Measurements from ENCODE around the gene KRT76. TPM values are rescaled to one million over a fixed set of nuclear protein-coding genes. Genes with fewer than 3 reads are reported as not detected.

Gene KRT76
- not detected for total RNA-seq

DNA sequence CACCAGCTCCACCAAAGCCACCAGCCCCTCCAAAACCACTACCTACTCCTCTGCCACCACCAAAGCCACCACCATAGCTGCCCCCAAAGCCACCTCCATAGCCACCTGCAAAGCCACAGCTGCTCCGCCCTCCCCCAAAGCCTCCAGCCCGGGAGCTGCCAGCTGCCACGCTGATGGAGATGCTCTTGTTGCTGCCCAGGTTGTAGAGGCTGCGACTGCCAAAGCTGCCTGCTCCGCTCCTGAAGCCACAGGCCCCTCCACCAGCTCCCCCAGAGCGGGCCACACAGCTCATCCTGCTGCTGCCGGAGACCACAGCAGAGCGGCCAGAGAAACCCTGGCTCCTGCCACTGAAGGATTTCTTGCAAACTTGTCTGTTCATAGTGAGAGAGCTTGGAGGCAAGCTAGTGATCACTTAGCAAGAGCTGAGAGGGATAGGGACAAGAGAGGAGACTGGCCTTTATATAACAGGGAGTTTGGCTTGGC is at the start of gene KRT76:
TSS of gene KRT76 (minus strand) at position 433 of the 483 bp plus-strand sequence. CDS start at position 379, 54 bp downstream.
- no peak for ATAC-seq
- no peak for DNase-seq (ENCODE audit: low spot score)

DNA sequence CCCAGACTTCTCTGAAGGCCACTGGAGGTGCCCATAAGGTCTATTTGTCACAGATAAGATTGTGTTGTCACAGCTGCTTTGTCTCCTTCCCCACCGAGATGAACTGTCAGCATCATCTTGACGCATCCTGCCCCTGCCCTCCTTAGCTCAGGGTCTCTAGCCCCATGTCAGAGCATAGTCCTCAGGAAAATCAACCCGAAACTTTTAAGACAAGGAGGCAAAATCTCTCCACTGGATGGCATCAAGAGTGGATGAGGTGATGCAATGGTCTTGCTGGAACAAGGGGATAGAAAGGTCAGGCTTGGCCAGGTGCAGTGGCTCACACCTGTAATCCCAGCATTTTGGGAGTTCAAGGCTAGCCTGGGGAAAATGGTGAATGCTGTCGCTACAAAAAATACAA is 48.8 kb upstream of the KRT76 start:
- no peak for DNase-seq (ENCODE audit: low spot score)
- ATAC-seq, result no peak

DNA sequence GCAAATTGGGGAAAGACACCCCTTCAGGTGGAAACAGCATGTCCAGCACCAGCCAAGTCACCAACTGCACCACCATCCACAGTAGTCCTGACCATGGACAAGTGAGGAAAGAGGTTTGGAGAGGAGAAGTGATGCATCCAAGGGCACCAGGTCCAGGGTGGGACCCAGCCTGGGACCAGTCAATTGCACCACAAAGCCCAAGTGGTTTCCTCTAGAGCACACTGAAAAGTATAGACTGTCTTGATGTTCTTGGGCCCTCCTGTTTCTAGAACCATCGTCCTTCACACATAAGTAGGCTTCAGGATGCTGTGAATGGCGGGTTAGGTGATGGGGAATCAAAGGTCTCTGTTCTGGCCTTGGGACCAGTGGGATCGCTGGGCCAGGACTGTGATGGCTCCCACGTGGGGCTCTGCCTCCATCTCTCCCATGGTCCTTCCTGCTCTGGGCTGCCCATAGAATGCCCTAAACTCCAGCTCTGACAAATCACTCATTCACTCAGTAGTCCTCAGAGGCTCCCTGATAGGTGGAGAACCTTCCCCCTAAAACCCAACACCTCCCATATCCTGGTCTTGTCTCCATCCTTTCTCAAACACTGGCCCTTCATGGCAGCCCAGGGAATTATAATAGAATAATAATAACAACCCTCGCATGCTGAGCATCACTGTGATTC is 47.7 kb upstream of the KRT76 start:
- ATAC-seq, result no peak

DNA sequence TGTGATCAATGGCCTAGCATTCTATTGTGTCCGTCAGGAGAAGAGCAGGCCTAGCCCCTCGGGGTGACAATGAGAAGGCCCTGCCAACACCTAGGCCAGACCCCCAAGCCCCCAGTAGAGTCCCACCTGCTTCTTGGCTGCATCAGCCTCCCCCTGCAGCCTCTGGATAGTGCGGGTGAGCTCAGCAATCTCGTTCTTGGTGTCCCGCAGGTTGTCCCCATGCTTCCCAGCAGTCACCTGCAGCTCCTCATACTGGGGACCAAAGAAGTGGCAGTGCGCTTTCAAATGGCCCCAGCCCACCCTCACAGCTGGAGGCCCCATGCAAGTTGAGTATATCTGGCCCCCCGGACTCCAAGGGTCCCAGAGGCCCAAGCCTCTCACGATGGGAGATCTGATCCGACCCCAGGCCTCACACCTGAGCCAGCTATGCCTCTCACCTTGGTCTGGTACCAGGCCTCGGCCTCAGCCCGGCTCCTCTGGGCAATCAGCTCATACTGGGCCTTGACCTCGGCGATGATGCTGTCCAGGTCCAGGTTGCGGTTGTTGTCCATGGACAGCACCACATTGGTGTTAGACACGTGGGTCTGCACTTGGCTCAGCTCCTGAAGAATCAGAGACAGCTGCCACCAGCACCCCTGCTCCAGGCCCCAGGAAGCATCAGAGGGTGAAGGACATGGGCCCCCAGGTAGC is 46.8 kb upstream of the KRT76 start:
- ATAC-seq (no peak), DNase-seq (ENCODE audit: low spot score) (no peak)

More for the DNA sequence above, 47.7 kb upstream of the KRT76 start:
- DNase-seq (ENCODE audit: low spot score), result no peak

DNA sequence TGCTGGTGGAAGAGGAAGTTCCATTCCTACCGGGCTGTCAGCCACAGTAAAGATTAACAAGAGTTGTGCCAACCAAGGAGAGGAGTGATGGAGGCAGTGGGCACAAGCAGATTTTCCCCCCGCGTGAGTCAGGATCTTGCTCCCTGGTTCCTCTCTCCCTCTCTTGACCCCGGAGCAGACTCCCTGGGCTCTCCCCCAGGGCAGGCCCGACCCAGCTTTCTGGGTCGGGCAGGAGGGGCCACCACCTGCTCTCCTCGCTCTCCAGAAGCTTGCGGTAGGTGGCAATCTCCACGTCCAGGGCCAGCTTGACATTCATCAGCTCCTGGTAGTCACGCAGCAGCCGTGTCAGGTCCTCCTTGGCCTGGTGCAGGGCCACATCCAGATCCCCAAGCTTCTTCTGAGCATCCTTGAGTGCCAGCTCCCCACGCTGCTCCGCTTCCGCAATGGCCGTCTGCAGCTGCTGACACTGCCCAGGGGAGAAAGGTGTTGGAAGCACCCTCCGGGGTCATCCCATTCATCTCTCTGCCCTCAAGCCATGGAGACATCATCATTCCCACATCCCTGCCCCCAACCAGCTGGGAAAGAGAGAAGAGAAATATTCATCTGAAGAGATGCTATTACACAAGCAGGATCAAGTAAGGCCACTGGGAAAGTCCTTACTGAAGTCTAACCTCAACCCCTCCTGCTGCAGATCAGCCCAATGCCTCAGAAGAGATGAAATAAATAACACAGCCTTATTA is 45.8 kb upstream of the KRT76 start:
- ATAC-seq (no peak), DNase-seq (ENCODE audit: low spot score) (no peak)

DNA sequence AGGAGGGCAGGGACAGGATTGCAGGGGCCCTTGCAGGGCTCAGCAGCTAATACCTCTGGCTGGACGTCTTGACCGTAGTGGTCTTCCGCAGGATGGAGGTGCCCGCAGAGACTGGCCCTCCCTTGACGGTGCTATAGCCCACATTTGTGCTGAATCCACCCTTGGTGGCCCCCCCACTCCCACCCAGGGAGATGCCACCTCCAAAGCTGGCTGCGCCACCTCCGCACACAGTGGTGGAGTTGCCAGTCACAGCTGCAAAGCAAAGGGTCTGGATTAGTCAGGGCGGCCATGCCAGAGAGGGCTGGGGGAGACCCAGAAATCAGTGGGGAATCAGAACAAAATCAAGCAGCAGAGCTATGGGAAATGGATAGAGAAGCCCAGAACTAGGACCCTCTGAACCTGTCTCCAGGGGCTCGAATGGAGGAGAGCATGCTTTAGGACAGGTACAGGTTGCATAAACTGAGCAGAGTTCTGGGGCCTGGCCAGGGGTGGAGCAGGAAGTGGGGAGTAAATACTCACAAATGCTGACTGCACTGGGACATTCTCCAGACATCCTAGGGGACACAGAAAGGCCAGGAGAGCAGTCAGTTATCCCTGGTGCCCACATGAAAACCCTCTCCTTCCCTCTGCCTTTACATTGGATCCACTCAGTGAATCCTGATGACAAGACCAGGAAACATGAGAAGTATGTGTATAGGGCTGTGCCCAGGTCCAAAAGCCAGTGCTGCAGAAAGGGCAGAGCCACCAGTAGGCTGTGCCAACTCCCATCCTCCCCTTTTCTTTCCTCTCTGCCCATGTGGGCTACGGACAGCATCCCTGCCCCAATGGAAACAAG is 44.9 kb upstream of the KRT76 start:
- DNase-seq (ENCODE audit: low spot score) (no peak), ATAC-seq (no peak)

DNA sequence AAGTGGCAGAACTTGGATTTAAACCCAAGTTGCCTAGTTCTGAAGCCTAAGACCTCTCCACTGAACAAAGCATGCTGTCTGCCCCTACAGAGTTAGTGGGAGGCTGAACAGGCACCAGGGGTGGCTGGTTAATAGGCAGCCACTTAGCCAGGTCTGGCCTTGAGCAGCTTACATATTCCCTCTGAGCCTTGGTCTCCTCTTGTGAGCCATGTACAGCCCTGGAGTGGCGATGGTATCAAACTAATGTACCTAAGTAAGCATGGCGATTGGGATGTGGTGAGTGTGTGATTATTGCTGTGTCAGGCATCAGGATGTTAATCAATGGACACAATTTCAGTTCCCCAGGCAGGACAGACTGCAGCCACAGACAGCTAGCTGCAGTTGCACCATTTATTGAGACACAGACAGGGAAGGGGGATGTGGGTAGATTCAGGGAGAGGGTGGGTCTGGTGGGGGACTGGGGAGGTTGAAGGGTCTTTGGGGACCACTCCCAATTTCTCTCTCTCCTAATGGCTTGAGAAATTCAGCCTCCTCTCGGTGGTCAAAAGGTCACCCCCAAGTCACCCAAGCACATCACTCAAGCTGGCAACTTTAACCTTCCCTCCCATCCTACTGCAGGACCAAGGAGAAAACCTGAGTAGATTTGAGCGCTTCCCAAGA is 44.1 kb upstream of the KRT76 start:
- DNase-seq (ENCODE audit: low spot score), result no peak
- ATAC-seq, result no peak

DNA sequence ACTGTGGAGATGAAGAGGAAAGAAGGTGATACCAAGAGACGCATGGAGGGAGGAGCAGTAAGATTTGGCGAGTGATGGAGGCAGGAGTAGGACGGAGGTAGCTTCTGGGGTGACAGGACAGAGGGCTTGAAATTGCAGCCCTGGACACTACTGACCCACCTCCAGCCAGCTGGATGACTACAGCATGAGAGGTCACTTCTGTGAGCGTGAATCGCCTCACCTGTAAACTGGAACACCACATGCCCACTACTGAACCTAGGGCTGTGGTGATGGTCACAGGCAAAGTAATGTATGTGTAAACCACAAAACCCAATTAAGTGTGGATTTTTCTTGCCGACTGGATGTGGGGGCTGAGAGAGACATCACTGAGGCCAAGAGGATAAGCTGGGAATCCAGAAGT is 43.4 kb upstream of the KRT76 start:
- no peak for ATAC-seq
- no peak for DNase-seq (ENCODE audit: low spot score)

DNA sequence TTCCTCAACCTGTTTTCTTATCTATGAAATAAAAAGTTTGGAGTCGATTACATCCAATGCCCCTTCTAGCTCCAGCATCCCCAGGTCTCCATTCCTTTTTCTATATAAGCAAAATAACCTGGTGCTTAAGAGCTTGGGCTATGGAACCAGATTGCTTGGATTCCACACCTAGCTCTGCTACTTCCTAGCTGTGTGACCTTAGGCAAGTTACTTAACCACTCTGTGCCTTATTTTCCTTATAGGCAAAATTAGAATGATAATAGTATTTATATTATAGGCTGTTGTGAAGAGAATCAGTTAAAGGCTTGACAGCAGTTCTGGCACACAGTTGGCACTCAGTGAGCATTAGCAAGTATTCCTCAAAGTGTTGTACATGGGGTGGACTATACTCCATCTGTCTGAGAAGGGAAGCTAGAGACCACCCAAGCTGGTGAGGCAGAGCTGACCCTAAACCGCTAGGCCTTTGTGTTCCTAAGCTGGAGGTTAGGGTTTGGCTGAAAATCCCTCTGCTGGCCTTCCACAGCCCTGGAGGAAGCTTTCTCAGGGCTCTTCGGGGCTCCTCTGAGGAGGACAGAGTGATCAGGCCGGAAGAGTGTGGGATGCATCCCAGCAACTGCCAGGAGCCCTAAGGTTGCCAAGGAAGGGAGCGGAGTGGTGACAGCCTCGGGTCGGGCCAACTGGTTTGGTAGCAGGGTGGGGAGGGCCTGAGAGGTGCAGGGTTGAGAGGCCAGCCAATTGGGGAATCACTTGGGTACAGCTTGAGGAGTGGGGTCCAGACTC is 42.8 kb upstream of the KRT76 start:
- ATAC-seq (no peak), DNase-seq (ENCODE audit: low spot score) (no peak)

DNA sequence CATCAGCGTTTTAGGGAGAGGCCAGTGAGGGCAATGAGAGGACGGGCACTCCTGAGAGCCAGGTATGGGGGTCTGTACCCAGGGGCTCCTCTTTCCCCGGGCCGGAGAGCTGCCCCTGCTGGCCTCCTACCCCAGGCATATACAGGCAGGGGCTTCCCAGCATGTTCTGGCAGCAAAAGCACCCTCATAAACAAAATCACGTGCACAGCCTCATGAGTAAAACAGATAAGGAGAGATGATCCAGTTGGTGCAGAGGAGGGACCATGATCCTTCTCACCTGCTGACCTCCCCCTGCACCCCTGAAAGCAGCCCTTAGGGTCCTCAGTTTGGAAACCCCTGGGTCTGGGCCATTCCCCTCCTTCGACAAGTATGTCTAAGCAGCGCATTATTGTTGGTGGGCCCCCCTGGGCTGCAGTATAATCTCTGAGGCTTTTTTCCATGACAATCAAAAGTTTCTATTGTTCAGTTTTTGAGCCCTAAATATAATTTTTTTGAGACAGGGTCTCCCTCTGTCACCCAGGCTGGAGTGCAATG is 41.8 kb upstream of the KRT76 start:
- no peak for ATAC-seq
- no peak for DNase-seq (ENCODE audit: low spot score)

DNA sequence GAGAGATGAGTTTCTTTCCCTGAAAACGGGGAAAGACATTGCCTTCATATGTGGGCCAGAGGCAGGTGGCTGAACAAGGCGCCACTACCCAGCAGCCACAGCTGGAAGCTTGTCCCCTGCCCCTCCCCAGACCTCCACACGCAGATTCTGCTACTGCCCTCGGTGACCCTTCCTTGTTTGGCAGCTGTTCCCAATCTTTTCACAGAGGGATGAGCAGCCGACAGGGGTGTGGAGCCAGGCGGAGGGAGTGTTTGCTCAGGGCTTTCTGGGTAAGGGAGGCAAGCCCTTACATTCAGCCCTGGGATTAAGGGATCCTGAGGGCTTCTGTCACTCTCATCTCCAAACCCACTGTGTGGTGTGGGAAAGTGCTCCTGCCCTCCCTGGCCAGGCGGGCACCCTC is 41.2 kb upstream of the KRT76 start:
- ATAC-seq, result no peak
- DNase-seq (ENCODE audit: low spot score), result no peak

DNA sequence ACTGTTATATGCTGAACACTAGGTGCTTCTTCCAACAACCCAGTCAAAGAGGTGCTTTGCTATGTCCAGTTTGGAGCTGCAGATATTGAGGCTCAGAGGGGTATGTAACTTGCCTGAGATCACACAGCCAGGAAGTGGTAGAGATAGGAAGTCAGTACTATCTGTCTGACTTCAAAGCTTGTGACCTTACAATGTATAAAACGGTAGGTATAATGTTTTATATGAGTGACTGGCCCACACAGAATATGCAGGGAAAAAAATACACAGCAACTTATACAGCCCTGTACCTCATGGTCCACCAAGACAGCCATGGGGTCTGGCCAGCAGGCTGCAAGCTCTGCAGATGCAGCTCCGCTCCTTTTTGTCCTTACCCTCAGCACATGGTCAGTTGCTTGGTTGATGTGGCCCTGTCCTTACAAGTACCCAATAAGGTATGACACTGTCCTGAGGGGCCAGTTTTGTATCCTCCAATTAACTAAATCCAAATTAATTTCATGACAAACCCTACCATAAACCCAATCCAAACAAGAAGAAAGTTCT is 40.6 kb upstream of the KRT76 start:
- no peak for DNase-seq (ENCODE audit: low spot score)
- ATAC-seq, result no peak

DNA sequence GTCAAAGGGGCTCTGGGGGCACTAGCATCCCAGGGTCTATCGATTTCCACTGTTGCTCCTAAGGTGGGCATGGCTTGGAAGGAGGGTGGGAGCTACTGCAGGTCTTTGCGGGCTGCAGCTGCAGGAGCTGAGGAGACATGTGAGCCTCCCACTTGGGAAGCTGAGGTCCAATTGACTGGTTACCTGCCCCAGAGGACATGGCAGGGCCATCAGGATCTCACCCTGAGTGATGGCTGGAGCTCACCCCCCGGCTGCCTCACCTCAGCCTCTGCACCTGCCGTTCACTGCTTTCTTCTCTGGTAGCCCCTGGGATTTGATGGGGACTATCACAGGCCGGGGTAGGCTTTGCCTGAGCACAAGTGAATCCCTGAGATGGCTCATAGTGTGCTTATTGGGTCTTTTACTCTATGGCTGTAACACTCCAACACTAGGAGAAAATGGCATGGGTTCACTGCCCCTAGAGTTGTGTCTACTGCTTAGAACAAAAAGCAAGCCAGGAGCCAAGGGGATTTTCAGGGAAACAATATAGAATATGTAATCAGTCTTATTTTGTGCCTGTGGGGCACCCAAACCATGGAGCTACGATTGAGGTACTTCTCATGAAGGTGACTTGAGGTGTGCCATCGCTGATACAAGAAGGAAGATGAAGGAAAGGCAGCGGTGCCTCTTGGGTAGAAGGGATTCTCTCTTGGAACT is 40.0 kb upstream of the KRT76 start:
- no peak for DNase-seq (ENCODE audit: low spot score)

DNA sequence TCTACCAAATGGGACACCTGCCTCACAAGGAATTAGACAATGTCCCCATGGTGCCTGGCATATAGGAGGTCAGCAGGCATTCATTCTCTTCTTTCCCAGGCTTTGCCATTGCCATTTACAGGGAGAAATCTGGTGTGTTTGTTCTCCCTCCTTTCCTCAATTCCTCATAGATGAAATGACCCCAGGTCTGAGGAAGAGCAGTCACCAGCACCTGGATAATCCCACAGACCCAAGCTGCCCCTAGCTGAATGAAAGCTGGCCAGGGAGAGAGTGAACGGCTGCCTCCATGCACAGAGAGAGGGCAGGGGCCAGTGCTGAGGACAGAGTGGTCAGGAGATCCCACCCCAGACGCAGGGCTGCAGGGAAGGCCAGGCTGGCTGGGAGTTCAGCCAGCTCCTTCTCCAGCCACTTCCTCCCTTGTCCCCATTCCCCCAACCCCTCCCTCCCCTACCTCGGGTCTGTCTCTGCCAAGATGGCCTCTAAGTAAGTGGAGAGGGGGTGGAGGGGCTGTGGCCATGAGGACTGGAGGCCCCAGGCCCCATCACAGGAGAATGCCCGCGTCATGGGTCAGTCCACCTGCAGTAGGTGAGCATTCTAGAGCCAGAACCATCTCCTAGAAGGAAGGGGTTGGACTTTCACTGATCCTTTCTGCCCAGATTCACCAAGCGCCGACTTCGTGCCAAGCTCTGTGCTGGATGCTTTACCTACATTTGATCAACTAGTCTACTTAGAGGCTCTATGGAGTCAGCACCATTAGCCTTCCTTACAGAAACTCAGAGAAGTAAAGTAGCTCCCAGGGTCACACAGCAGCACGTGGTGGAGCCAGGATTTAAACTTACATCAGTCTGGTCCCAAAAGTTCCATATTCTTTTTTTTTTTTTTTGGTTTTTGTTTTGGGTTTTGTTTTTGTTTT is 38.8 kb upstream of the KRT76 start:
- ATAC-seq, result no peak
- DNase-seq (ENCODE audit: low spot score), result no peak

More for the DNA sequence above, 40.0 kb upstream of the KRT76 start:
- ATAC-seq, result no peak

DNA sequence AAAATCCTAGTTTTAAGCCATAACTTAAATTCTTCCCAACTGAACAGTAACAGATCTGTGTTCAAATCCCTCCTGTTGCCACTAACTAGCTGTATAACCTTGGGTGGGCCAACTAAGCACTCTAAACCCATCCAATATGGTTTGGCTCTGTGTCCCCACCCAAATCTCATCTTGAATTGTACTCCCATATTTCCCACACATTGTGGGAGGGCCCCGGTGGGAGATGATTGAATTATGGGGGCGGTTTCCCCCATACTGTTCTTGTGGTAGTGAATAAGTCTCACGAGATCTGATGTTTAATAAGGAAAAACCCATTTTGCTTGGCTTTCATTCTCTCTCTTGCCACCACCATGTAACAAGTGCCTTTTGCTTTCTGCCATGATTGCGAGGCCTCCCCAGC is 38.0 kb upstream of the KRT76 start:
- ATAC-seq, result no peak
- DNase-seq (ENCODE audit: low spot score), result no peak

DNA sequence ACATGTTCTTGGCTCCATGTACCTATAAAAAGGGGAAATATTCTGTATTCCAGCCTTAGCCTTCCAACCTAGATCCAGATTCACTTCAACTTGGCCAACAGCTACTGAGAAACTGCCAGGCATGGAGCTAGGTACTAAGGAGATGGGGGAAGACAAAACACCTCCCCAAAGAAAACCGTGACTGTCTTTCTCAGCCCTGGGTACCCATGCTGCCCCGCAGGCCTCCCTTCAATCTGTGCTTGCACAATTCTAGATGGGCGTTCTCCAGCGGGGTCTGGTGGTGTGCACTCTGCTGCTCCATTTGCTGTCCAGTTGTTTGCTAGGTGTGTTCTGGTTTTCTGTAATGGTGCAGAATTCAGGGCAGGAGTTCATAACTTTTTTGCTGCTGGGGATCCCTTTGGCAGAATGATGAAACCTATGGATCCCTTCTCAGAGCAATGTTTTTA is 37.6 kb upstream of the KRT76 start:
- DNase-seq (ENCODE audit: low spot score) (no peak), ATAC-seq (no peak)
